ENCODE measurements around the gene HSBP1L1. TPM values are rescaled to one million over a fixed set of nuclear protein-coding genes. Genes with fewer than 3 reads are reported as not detected.
A peak's percentile ranks its signal among the peaks of the same experiment; 100 is the strongest.

HSBP1L1 gene
- total RNA-seq, 1 experiment from 2014 or later, result not detected

DNA sequence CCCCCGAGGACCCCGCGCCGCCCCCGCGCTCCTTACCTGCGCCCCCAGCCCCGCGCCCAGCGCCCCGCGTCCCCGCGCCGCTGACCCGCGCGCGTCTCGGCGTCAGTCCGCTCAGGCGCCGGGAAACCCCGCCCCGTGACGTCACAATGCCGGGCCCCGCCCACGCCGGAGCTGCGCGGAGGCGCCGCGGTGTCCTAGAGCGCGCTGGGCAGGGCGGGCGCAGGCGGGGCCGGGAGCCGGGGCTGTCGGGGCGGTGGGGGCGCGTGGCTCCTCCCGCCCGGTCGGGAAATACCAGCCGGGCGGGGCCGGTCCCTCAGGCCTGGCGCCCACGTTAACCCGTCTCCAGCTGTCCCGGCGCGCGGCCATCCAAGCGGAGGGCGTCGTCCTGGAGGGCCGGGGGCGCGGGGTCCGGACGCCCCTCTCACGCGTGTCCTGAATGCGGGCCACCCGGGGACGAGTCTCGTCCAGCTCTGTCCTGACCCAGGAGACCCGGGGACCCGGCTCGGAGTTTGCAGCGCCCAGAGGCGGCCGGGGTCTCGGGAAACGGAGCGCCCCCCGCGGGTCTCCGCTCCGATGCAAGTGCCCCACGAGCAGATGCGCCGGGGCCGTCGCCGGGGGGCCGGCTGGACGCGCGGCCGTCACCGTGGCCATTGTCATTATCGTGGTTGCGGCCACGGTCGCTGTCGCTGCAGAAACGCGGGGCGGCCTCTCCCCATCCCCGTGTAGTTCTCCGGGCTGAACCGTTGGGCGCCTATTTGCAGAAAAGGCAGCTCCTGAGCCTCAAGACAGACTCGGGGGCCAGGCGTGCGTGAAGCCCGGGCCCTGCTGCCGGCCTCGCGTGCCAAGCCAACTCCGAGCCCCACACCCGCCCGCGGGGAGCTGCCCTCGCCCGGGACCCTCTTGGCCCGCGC lies 12.6 kb upstream of the HSBP1L1 start, which contains the start of gene SLC66A2:
Gene SLC66A2, minus strand, starts transcription at position 109 of the 911 bp plus-strand sequence. CDS start 727 bp downstream, outside the sequence.
- Histone ChIP-seq H4K5ac (ENCODE audit: insufficient read length, low read depth, low read length) (no peak within 1 kb of the TSS), H3K79me2 (ENCODE audit: insufficient read depth, low read length) (no peaks in the 10 kb centered on the region), H3K18ac (ENCODE audit: insufficient read length, low read depth, low read length) (no peak within 1 kb of the TSS), H2BK15ac (ENCODE audit: low read depth, low read length) (no peak within 1 kb of the TSS), H3K23ac (ENCODE audit: insufficient read length, low read depth, low read length) (no peak within 1 kb of the TSS), H2BK12ac (ENCODE audit: insufficient read length, low read depth, low read length) (no peak within 1 kb of the TSS), H4K8ac (replicated peaks; ENCODE audit: insufficient read length, low read depth, low read length) (no peak within 1 kb of the TSS), H3K4ac (ENCODE audit: low read depth, low read length) (no peak within 1 kb of the TSS), H3K14ac (ENCODE audit: insufficient read depth, low read length) (0 out of 2 replicates have a peak within 1 kb of the TSS, but pooled peaks have one; percentile 4), H3K4me1 (ENCODE audit: insufficient read depth, low read length) (no peaks in the 10 kb centered on the region), H4K20me1 (ENCODE audit: control insufficient read depth, insufficient read depth, insufficient read length) (no peaks in the 10 kb centered on the region), H3K27ac (ENCODE audit: insufficient read length, low read depth, low read length) (no peak within 1 kb of the TSS), H2BK120ac (ENCODE audit: low read depth, low read length, poor library complexity, severe bottlenecking) (no peak within 1 kb of the TSS), H4K91ac (ENCODE audit: insufficient read length, low read depth, low read length) (no peak within 1 kb of the TSS), H2BK20ac (ENCODE audit: low read depth, low read length, poor library complexity, severe bottlenecking) (no peak within 1 kb of the TSS), H2BK5ac (ENCODE audit: insufficient read length, low read length) (no peak within 1 kb of the TSS), H2AK5ac (ENCODE audit: insufficient read length, low read length) (no peak within 1 kb of the TSS), H3K9me3 (ENCODE audit: control insufficient read depth, low read depth, low read length) (no peaks in the 10 kb centered on the region), H3K9ac (ENCODE audit: extremely low read depth, insufficient read length, low read length) (no peak within 1 kb of the TSS), H2AFZ (ENCODE audit: low read length) (no peak within 1 kb of the TSS), H3K27me3 (ENCODE audit: insufficient read depth, low read length) (peaks cover 17% of the 10 kb centered on the region), H3K4me2 (ENCODE audit: insufficient read depth, insufficient read length, low read length) (peak within 1 kb of the TSS; percentile 51), H3K23me2 (ENCODE audit: insufficient read length, low read depth, low read length, poor library complexity, severe bottlenecking) (peaks cover 4% of the 10 kb centered on the region), H3T11ph (ENCODE audit: low read length) (no peak within 1 kb of the TSS), H3K56ac (ENCODE audit: insufficient read length, low read depth, low read length) (no peak within 1 kb of the TSS), H3K79me1 (ENCODE audit: insufficient read depth, low read depth, low read length, poor library complexity, severe bottlenecking) (no peaks in the 10 kb centered on the region)
- H3K9me3 Mint-ChIP-seq, result no peaks in the 10 kb centered on the region
- no CpG with 5 or more reads among the region's 126 CpGs for WGBS (ENCODE audit: extremely low coverage, insufficient read length, low lambda C conversion rate)
- H3K4me1 Mint-ChIP-seq, result peaks cover 17 to 25% of the 10 kb centered on the region in 2 experiments
- peaks cover 0 to 4% (median 0%) of the 10 kb centered on the region in 3 experiments; a peak in 1 of 7 replicates for H3K36me3 Mint-ChIP-seq (ENCODE audit: insufficient read depth in 1 of 3, low read depth in 3 of 3)
- DNase-seq, result peak; percentile 81
- H3K27me3 Mint-ChIP-seq (ENCODE audit: low read depth), result peaks cover 76% of the 10 kb centered on the region
- H3K27ac Mint-ChIP-seq, result no peak within 1 kb of the TSS
- TF ChIP-seq CTCF (conservative IDR thresholded peaks at IDR 0.05), result no peak
- peak within 1 kb of the TSS; percentile 63 to 83 for H3K4me3 Mint-ChIP-seq
